ENCODE measurements around the gene CDK12.

CDK12 gene

DNA sequence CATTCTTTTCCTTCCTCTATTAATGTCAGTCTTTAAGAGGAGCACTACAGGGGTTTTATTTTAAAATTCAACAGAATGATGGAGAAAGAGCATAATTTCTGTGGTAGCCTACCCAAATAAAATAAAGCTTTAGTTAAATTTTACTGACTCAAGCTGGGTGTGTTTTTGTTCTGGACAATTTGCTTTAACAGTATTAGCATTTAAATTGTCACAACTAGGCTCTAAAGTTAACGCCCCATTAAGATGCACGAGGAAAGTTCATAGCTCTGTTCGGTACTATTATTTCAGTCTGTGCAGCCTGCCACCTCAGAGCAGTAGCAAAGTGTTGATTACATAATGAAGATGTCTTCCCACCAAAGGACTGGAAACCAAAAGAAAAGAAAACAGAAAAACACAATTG lies 52.0 kb downstream of the CDK12 start:
- TF ChIP-seq, protein P1, sequence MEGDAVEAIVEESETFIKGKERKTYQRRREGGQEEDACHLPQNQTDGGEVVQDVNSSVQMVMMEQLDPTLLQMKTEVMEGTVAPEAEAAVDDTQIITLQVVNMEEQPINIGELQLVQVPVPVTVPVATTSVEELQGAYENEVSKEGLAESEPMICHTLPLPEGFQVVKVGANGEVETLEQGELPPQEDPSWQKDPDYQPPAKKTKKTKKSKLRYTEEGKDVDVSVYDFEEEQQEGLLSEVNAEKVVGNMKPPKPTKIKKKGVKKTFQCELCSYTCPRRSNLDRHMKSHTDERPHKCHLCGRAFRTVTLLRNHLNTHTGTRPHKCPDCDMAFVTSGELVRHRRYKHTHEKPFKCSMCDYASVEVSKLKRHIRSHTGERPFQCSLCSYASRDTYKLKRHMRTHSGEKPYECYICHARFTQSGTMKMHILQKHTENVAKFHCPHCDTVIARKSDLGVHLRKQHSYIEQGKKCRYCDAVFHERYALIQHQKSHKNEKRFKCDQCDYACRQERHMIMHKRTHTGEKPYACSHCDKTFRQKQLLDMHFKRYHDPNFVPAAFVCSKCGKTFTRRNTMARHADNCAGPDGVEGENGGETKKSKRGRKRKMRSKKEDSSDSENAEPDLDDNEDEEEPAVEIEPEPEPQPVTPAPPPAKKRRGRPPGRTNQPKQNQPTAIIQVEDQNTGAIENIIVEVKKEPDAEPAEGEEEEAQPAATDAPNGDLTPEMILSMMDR (IDR thresholded peaks at IDR 0.05; ENCODE audit: extremely low read depth, missing control alignments), result no peak
- DNase-seq (ENCODE audit: low spot score), result no peak

DNA sequence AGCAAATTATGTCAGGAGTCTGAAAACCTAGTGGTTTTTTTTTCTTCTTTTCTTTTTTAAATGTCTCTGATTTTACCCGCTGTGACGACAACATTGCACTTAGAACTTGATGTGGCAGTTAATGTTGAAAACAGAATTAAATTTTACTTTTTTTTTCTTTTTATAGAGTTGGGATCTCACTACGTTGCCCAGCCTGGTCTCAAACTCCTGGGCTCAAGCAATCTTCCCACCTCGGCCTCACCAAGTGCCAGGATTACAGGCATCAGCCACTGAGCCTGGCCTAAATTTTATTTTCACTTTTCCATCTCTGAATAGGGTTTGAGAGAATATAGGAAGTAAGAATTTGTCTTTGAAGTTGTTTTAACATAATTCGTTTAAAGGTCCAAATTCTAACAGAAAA lies 52.6 kb downstream of the CDK12 start:
- TF ChIP-seq, protein P1 (IDR thresholded peaks at IDR 0.05; ENCODE audit: extremely low read depth, missing control alignments), result no peak
- no peak for DNase-seq (ENCODE audit: low spot score)

DNA sequence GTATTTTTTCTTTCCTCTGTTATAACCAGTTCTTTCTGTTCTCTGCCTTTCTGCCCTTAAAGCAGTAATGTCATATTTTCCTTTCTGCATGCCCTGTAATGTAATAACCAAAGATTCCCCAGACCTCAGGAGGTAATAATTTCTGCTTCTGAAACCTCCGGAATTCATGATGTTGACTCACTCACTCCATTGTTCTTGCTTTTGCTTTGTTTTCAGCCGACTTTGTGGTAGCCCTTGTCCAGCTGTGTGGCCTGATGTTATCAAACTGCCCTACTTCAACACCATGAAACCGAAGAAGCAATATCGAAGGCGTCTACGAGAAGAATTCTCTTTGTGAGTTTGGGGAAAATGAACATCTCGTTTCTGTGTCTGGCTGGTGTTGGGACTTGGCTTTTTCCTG lies 55.9 kb downstream of the CDK12 start:
- TF ChIP-seq, protein P1 (IDR thresholded peaks at IDR 0.05; ENCODE audit: extremely low read depth, missing control alignments), result no peak
- DNase-seq (ENCODE audit: low spot score), result no peak

DNA sequence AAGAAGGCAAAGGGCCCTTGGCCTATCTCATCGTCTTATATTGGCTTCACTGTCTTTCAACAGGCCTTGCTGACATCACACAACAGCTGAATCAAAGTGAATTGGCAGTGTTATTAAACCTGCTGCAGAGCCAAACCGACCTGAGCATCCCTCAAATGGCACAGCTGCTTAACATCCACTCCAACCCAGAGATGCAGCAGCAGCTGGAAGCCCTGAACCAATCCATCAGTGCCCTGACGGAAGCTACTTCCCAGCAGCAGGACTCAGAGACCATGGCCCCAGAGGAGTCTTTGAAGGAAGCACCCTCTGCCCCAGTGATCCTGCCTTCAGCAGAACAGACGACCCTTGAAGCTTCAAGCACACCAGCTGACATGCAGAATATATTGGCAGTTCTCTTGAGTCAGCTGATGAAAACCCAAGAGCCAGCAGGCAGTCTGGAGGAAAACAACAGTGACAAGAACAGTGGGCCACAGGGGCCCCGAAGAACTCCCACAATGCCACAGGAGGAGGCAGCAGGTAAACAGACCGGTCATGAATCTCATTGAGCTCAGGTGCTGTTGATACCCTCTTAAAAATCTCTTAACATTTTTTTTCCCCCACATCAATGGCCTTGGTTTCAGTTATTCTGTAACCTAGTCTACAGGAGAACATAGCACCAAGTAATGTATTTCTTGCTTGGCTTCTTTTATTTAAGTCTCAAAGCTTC lies 64.7 kb downstream of the CDK12 start:
- TF ChIP-seq, protein P1 (IDR thresholded peaks at IDR 0.05; ENCODE audit: extremely low read depth, missing control alignments), result no peak
- DNase-seq (ENCODE audit: low spot score), result no peak

DNA sequence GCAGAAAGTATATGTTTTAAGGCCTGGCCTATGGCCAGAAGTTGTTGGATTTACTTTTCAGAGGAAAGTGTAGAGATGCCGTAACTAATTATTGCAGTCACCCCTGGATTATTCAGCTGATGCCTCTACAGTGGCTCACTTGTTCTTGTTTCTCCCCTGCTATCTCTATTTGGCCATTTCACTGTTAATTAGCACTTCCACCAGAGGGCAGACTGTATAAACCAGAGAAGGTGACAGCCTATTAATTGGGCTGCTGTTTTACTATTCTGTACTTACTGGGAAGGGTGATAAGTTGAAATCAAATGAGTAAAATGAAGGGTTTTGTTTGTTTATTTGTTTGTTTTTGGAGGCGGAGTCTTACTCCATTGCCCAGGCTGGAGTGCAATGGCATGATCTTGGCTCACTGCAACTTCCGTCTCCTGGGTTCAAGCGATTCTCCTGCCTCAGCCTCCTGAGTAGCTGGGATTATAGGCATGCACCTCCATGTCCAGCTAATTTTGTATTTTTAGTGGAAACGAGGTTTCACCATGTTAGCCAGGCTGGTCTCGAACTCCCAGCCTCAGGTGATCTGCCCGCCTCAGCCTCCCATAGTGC lies 66.0 kb downstream of the CDK12 start:
- DNase-seq (ENCODE audit: low spot score), result no peak
- TF ChIP-seq, protein P1 (IDR thresholded peaks at IDR 0.05; ENCODE audit: extremely low read depth, missing control alignments), result peak; percentile 42

DNA sequence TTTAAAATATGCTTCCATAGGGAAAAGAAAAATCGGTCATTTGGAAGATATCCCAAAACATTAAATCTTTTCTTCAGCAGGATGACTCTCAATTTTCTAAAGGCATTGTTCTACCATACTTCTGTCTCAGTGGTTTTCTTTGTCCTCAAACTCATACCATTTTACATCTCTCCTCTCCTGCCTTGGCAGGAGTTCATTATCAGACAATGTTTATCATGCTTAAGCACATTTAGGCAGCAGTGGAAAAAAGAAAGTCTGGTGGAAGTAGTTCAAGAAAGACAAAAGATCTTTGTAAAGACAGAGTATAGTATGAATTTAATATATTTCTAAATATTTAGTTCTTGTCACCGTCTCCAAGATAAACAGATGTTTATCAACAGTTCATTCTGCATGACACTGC lies 68.2 kb downstream of the CDK12 start:
- no peak for DNase-seq (ENCODE audit: low spot score)
- TF ChIP-seq, protein P1 (IDR thresholded peaks at IDR 0.05; ENCODE audit: extremely low read depth, missing control alignments), result no peak

DNA sequence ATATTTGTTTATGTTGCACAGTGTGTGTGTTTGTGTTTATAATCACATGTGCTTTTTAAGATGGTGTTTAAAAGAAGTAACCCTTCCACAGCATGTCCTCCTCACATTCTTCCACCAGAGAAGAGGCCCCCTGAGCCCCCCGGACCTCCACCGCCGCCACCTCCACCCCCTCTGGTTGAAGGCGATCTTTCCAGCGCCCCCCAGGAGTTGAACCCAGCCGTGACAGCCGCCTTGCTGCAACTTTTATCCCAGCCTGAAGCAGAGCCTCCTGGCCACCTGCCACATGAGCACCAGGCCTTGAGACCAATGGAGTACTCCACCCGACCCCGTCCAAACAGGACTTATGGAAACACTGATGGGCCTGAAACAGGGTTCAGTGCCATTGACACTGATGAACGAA lies 69.2 kb downstream of the CDK12 start:
- TF ChIP-seq, protein P1 (IDR thresholded peaks at IDR 0.05; ENCODE audit: extremely low read depth, missing control alignments), result no peak
- no peak for DNase-seq (ENCODE audit: low spot score)
